Measurements from ENCODE around the gene SH3BGRL3. TPM values are rescaled to one million over a fixed set of nuclear protein-coding genes. Genes with fewer than 3 reads are reported as not detected.

SH3BGRL3 gene
- total and polyA plus RNA-seq, 2 of the 13 experiments (the other 11 are each of a cell fraction or from before 2014, with no cell fraction given): 11.4 to 12.2 TPM

GRCh38 chr1:26279456-26280332, at the start of gene SH3BGRL3 (continued):
- TF ChIP-seq ZBTB26 (CRISPR knock-in tag; IDR thresholded peaks at IDR 0.05; ENCODE audit: borderline replicate concordance) (no peak), MXD4 (CRISPR knock-in tag; IDR thresholded peaks at IDR 0.05) (peak; percentile 90), HNRNPLL (IDR thresholded peaks at IDR 0.05; ENCODE audit: low read depth, low read length, poor library complexity, severe bottlenecking) (peak; percentile 60), SSRP1 (CRISPR knock-in tag; IDR thresholded peaks at IDR 0.05) (peak; percentile 27; the same call in 1 of the 2 replicates), RAD21 (CRISPR knock-in tag; IDR thresholded peaks at IDR 0.05) (peak; percentile 38; the same call in 1 of the 2 replicates), ZNF775 (CRISPR knock-in tag; IDR thresholded peaks at IDR 0.05; ENCODE audit: borderline replicate concordance) (peak; percentile 57; the same call in 1 of the 2 replicates), ZNF34 (CRISPR knock-in tag; IDR thresholded peaks at IDR 0.05; ENCODE audit: borderline replicate concordance) (peak; percentile 70; the same call in 1 of the 2 replicates), BCL3 (CRISPR knock-in tag; IDR thresholded peaks at IDR 0.05) (peak; percentile 41; the same call in 1 of the 2 replicates), ZNF800 (CRISPR knock-in tag; IDR thresholded peaks at IDR 0.05) (no peak; the same call in 1 of the 2 replicates), KMT2B (CRISPR knock-in tag; IDR thresholded peaks at IDR 0.05) (peak; percentile 67), HES4 (CRISPR knock-in tag; IDR thresholded peaks at IDR 0.05; ENCODE audit: borderline replicate concordance) (peak; percentile 70; the same call in 1 of the 2 replicates), AKAP8 (CRISPR knock-in tag; IDR thresholded peaks at IDR 0.05) (peak; percentile 98), ZNF547 (CRISPR knock-in tag; IDR thresholded peaks at IDR 0.05) (peak; percentile 42; the same call in 1 of the 2 replicates), ZNF792 (CRISPR knock-in tag; IDR thresholded peaks at IDR 0.05) (0 out of 2 replicates have a peak, but pooled peaks have one; percentile 21), NONO (IDR thresholded peaks at IDR 0.05) (no peak), NONO (CRISPR knock-in tag; conservative IDR thresholded peaks at IDR 0.05) (0 out of 2 replicates have a peak, but pooled peaks have one; percentile 50), MTERF4 (CRISPR knock-in tag; IDR thresholded peaks at IDR 0.05) (peak; percentile 59; the same call in 1 of the 2 replicates), IKZF5 (CRISPR knock-in tag; IDR thresholded peaks at IDR 0.05) (peak; percentile 56; the same call in 1 of the 2 replicates)
